PC-3 (cell line): ENCODE measurements around the gene VILL. TPM values are rescaled to one million over a fixed set of nuclear protein-coding genes. Genes with fewer than 3 reads are reported as not detected.

ENCODE experiments used
- ATAC-seq: fragments of 200-7000 bp; cut with Tn5 transposase; 2 replicates; pipeline ENCODE4 v1.9.1; 2020; ENCODE audit warnings: mild to moderate bottlenecking, moderate library complexity
- BruUV-seq: library from RNA; stranded (reverse); fragments of 400-500 nt; replicated peaks from 2 replicates; lab custom pipeline; 2021; lab: Mats Ljungman, UMichigan
- CTCF ChIA-PET: fragments of 300-600 bp; sonication (Branson Sonifier 250); formaldehyde crosslinking; loops from one replicate; lab custom pipeline; 2022; ENCODE audit warnings: antibody characterized with exemption; lab: Charles Lee
- POLR2A ChIA-PET: fragments of 300-600 bp; sonication (Branson Sonifier 250); formaldehyde crosslinking; loops from one replicate; lab custom pipeline; 2022; ENCODE audit warnings: antibody characterized with exemption; ENCODE audit not compliant: unreplicated experiment; lab: Charles Lee
- DNase-seq: peaks from one replicate; pipeline ENCODE4 v3.0.0-alpha.2; 2015
- H2AFZ ChIP-seq: fragments of 300-600 bp; sonication (generic); 2 replicates; pipeline ENCODE4 v1.6.0; 2016; ENCODE audit warnings: antibody characterized with exemption, low read length
- H3F3A ChIP-seq: fragments of 300-600 bp; sonication (generic); one replicate; pipeline ENCODE4 v1.6.0; 2017; ENCODE audit warnings: antibody characterized with exemption, low read length, control low read depth, mild to moderate bottlenecking; ENCODE audit not compliant: unreplicated experiment
- H3K27ac ChIP-seq: fragments of 300-600 bp; sonication (generic); 2 replicates; pipeline ENCODE4 v1.5.1; 2016; ENCODE audit warnings: mild to moderate bottlenecking, low read length
- H3K27me3 ChIP-seq: fragments of 300-600 bp; sonication (generic); 2 replicates; pipeline ENCODE4 v1.6.1; 2016; ENCODE audit warnings: low read length, mixed read lengths
- H3K36me3 ChIP-seq: fragments of 300-600 bp; sonication (generic); 2 replicates; pipeline ENCODE4 v1.6.1; 2016; ENCODE audit warnings: low read depth, mixed run types, low read length, mixed read lengths
- H3K4me1 ChIP-seq: fragments of 300-600 bp; sonication (generic); 2 replicates; pipeline ENCODE4 v1.5.1; 2016; ENCODE audit warnings: low read length; ENCODE audit not compliant: insufficient read depth
- H3K4me2 ChIP-seq: fragments of 300-600 bp; sonication (generic); 2 replicates; pipeline ENCODE4 v1.6.0; 2016; ENCODE audit warnings: low read length
- H3K4me3 ChIP-seq: fragments of 300-600 bp; sonication (generic); 2 replicates; pipeline ENCODE4 v1.5.1; 2016; ENCODE audit warnings: mild to moderate bottlenecking, low read length, mixed read lengths
- H3K79me2 ChIP-seq: fragments of 300-600 bp; sonication (generic); 2 replicates; pipeline ENCODE4 v1.6.1; 2017; ENCODE audit warnings: low read length, mixed read lengths
- H3K9ac ChIP-seq: fragments of 300-600 bp; sonication (generic); 2 replicates; pipeline ENCODE4 v1.6.0; 2016; ENCODE audit warnings: mild to moderate bottlenecking, low read length
- H3K9me2 ChIP-seq: fragments of 300-600 bp; sonication (generic); replicated peaks from 2 replicates; pipeline ENCODE4 v1.6.1; 2016; ENCODE audit warnings: mixed run types, low read length, mixed read lengths
- H3K9me3 ChIP-seq: fragments of 300-600 bp; sonication (generic); 2 replicates; pipeline ENCODE4 v1.6.1; 2016; ENCODE audit warnings: low read length, mixed read lengths
- H4K20me1 ChIP-seq: fragments of 300-600 bp; sonication (generic); 2 replicates; pipeline ENCODE4 v1.6.1; 2016; ENCODE audit warnings: low read length, mixed read lengths
- EZH2 ChIP-seq: fragments of 300-600 bp; sonication (generic); IDR thresholded peaks from one replicate; pipeline ENCODE4 v1.6.1; 2017; ENCODE audit warnings: antibody characterized with exemption, mild to moderate bottlenecking, low read length; ENCODE audit not compliant: unreplicated experiment
- EZH2phosphoT487 ChIP-seq: fragments of 300-600 bp; sonication (generic); IDR thresholded peaks from 2 replicates; pipeline ENCODE4 v1.6.1; 2018; ENCODE audit warnings: mild to moderate bottlenecking, antibody characterized with exemption, low read length, borderline replicate concordance
- intact Hi-C: fragments of 100-400 bp; cut with micrococcal nuclease; formaldehyde crosslinking; loops from 2 replicates; pipeline ENCODE4 v1.9.0; 2023
- total RNA-seq: library from RNA; depleted of rRNA; stranded (reverse); fragments of >200 nt; gene quantifications from 2 replicates; pipeline ENCODE4 v1.2.3, GENCODE V29; 2014
- TF ChIP-seq, protein P1 (sequence below): fragments of 300-600 bp; sonication (generic); conservative IDR thresholded peaks from 2 replicates; pipeline ENCODE4 v1.5.1; 2017; ENCODE audit warnings: antibody characterized with exemption, low read depth, mild to moderate bottlenecking, low read length

The VILL gene
- total RNA-seq, 1 experiment from 2014 or later = 0.44 TPM

DNA sequence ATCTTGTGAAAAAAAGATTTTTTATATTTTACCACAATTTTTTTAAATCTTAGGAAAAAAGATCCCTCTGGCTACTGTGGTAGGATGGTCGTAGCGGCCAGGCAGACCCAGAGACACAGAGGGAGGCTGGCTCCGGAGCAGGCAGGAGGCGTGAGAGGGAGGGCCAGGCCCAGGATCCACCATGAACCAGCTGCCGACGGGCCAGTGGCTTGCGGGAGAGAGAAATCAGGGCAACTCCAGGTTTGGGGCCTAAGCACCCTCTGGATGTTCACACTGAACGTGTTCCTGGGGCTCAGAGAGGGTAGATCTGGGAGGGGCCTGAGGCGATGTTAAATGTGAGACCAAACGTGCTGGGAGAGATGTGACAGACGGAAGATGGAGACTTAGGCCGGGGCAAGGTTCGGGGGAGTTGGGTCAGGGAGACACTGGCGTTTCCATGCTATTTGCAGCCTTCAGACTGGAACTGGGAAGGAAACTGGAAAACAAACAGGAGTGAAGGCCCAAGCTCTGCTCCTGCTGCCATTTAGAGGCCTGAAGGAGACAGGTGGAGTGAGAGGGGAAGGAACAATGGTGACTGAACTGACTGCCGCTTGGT is 1.6 kb upstream of the VILL start:
- Histone ChIP-seq H3K9me3 (no peaks in the 10 kb centered on the region), H3K27me3 (no peaks in the 10 kb centered on the region), H3K4me1 (peaks cover 41% of the 10 kb centered on the region), H3K9me2 (no peaks in the 10 kb centered on the region), H3K4me2 (no peak overlapping the region), H3F3A (no peaks in the 10 kb centered on the region), H2AFZ (no peak overlapping the region), H3K9ac (no peak overlapping the region), H3K4me3 (no peak overlapping the region), H3K79me2 (no peaks in the 10 kb centered on the region), H3K27ac (no peak overlapping the region), H3K36me3 (no peaks in the 10 kb centered on the region), H4K20me1 (no peaks in the 10 kb centered on the region)
- ChIA-PET POLR2A (no interaction called here), CTCF (no interaction called here)
- TF ChIP-seq EZH2 (no peak), EZH2phosphoT487 (no peak)
- TF ChIP-seq, protein P1, sequence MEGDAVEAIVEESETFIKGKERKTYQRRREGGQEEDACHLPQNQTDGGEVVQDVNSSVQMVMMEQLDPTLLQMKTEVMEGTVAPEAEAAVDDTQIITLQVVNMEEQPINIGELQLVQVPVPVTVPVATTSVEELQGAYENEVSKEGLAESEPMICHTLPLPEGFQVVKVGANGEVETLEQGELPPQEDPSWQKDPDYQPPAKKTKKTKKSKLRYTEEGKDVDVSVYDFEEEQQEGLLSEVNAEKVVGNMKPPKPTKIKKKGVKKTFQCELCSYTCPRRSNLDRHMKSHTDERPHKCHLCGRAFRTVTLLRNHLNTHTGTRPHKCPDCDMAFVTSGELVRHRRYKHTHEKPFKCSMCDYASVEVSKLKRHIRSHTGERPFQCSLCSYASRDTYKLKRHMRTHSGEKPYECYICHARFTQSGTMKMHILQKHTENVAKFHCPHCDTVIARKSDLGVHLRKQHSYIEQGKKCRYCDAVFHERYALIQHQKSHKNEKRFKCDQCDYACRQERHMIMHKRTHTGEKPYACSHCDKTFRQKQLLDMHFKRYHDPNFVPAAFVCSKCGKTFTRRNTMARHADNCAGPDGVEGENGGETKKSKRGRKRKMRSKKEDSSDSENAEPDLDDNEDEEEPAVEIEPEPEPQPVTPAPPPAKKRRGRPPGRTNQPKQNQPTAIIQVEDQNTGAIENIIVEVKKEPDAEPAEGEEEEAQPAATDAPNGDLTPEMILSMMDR = no peak
- intact Hi-C loops = no loop called here
- ATAC-seq = no peak
- BruUV-seq = no TSS peak
- DNase-seq = no peak

DNA sequence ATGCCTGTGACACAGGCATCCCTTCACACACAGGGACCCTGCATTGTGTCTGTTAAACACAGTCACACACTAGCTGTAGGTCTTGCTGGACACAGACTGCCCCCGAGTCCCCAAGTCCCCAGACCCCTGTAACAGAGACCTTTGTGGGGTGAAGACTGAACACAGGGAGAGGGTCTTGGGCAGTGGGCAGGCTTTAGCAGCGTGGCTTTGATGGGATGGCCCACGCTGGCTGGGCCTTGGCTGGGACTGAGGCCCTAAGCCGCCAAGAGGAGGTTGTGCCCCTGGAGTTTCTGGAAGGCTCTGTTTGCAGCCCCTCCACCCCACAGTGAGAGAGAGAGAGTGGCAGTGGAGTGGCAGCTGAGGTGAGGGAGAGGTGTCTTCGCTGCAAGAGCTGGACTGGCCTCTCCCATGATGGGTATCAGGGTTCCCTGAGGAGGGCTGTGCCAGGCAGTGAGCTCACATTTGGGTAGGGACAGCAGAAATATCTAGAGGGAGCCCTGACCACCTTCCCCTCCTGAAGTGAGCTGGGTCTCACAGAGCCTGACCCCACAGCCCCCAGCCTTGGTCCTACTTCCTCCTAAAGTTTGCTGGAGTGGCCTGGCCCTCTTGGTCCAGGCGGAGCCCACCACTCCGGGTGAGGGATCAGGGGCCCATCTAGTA is 635 bp upstream of the VILL start:
- no peak overlapping the region for H3K4me3 ChIP-seq
- TF ChIP-seq, protein P1 = no peak
- TF ChIP-seq EZH2 (no peak), EZH2phosphoT487 (no peak)
- intact Hi-C loops = no loop called here
- no peaks in the 10 kb centered on the region for H3F3A ChIP-seq
- no peak overlapping the region for H3K27ac ChIP-seq
- H3K27me3 ChIP-seq = no peaks in the 10 kb centered on the region
- POLR2A ChIA-PET = no interaction called here
- H3K4me1 ChIP-seq = peaks cover 41% of the 10 kb centered on the region
- no peak overlapping the region for H2AFZ ChIP-seq
- no peaks in the 10 kb centered on the region for H3K9me3 ChIP-seq
- ATAC-seq = no peak
- no peak for DNase-seq
- no peaks in the 10 kb centered on the region for H3K9me2 ChIP-seq
- H3K79me2 ChIP-seq = no peaks in the 10 kb centered on the region
- no peaks in the 10 kb centered on the region for H4K20me1 ChIP-seq
- no peaks in the 10 kb centered on the region for H3K36me3 ChIP-seq
- CTCF ChIA-PET = no interaction called here
- H3K9ac ChIP-seq = no peak overlapping the region
- BruUV-seq = no TSS peak
- H3K4me2 ChIP-seq = no peak overlapping the region

DNA sequence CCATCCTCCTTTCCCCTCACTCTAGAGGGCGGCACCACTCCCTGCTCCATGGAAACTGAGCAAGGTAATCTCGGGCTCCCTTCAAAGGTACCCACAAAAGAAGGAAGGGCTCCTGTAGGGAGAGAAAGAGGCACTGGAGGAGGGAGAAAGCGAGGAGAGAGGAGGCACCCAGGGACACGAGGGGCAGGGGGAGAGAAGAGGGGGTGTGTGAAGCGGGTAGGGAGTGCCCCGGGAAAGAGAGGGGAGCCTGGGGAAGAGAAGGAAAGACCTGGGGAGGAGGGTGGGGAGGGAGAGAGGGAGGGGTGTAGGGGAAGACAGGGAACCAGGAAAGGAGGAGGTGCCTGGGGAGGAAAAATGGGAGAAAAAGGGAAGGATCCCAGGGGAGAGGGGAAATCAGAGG is 523 bp downstream of the VILL start:
- TF ChIP-seq, protein P1 = no peak
- no peak for TF ChIP-seq EZH2
- no peak for TF ChIP-seq EZH2phosphoT487
- peaks cover 41% of the 10 kb centered on the region for H3K4me1 ChIP-seq
- H3K36me3 ChIP-seq = no peaks in the 10 kb centered on the region
- H3K4me2 ChIP-seq = no peak overlapping the region
- H2AFZ ChIP-seq = no peak overlapping the region
- CTCF ChIA-PET = no interaction called here
- no peak for DNase-seq
- no peaks in the 10 kb centered on the region for H3F3A ChIP-seq
- intact Hi-C loops = no loop called here
- no peaks in the 10 kb centered on the region for H3K9me2 ChIP-seq
- no peak overlapping the region for H3K9ac ChIP-seq
- H3K27ac ChIP-seq = no peak overlapping the region
- POLR2A ChIA-PET = no interaction called here
- H3K27me3 ChIP-seq = no peaks in the 10 kb centered on the region
- H4K20me1 ChIP-seq = no peaks in the 10 kb centered on the region
- BruUV-seq = no TSS peak
- no peak overlapping the region for H3K4me3 ChIP-seq
- no peaks in the 10 kb centered on the region for H3K79me2 ChIP-seq
- ATAC-seq = no peak
- H3K9me3 ChIP-seq = no peaks in the 10 kb centered on the region
